NCI-H2107 (cell line): ENCODE data around the gene ALLC.

Experiments
- DNase-seq: peaks from one replicate; lab custom pipeline; 2025; lab: John Stamatoyannopoulos, UW

ALLC gene

DNA sequence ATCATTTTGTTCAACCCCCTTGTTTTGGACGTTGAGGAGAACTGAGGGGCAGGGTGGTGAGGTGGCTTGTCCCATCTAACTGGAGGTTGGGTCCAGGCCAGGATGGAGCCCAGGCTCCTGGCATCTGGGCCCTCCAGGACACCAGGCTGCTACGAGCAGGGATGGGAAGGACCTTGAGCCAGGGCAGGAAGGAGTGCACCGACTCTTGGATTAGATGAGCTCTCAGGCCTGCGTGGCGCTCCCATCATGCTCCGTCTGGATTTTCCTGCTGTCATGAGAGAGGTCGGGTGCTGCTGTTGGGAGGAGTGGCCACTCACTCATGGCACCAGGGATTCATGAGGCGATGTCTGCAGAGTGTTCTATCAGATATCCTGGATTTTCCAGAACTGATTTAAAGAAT lies 18.3 kb upstream of the ALLC start:
- no peak for DNase-seq

DNA sequence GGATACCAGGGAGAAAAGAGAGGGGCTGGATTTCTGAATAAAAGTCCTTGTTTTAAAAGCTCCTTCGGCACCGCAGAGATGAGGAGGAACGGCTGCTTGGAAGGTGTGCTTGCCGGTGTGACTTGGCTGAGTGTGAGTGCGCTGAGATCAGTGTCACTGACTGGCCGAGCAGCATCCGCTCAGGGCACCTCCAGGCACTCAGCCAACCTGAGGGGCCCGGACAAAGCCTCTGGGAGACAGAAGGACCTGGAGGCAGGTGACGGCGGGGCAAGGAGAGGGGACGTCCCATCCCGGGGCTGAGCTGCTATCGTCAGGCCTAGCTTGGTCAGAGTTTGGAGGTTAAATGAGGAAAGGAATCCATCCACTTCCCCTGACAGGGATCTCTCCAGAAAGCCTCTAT lies 16.8 kb upstream of the ALLC start:
- DNase-seq = no peak

DNA sequence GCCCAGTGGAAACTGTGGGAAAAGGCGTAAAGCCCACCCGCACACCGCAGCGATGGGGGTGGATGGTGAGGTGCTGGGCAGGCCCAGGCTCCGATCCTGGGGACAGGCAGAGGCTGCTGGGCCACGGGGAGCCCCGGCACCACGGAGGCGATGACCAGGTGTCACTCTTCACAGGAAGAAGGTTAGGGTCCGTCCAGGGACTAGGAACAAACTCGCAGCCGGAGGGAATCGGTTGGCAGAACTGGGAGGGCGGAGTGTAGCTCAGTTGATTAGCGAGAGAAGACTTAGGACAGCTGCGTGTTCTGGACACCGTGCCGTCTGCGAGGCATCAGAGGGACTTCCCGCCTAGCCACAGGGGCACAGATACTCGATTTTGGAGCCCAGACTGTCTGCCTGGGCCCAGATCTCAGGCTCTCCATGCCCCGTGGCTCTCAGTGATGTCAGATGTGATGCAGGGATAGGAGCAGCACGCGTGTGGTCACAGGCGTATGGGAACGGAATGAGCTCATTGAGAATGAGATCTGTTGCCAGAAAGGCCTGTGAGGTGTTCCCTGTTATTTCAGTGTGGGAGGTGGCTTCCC lies 16.1 kb upstream of the ALLC start:
- no peak for DNase-seq

DNA sequence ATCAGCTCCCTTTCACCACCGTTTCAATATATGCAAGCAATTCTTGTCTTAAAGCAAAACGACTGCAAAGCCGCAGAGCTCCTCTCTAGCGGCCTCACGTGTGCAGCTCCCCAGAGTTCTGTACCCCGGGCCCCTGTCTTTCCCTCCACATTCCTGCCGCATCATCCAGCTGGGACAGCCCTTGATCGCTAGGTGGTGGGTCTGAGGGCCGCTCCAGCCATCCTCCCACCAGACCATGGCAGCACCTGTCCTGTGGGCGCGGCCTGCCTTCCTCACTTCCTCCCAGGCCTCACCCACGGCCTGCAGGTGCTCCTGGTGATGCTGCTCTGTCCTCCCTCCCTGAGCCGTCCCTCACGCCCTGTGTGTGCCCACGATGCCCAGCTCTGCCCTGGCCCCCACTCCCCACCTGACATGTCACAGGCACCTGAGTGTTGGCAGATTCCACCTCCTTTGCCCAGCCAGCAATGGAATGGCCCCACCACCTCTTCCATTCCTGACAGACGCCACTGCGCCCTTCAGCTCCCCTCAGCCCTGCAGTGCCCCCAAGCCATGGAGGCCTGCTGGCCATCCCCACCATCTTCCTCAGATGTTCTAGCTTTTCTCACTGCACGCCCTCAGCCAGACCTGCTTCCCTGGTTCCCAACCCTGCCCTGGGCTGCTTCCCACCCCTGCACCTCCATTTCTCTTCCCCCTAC lies 15.3 kb upstream of the ALLC start:
- no peak for DNase-seq

DNA sequence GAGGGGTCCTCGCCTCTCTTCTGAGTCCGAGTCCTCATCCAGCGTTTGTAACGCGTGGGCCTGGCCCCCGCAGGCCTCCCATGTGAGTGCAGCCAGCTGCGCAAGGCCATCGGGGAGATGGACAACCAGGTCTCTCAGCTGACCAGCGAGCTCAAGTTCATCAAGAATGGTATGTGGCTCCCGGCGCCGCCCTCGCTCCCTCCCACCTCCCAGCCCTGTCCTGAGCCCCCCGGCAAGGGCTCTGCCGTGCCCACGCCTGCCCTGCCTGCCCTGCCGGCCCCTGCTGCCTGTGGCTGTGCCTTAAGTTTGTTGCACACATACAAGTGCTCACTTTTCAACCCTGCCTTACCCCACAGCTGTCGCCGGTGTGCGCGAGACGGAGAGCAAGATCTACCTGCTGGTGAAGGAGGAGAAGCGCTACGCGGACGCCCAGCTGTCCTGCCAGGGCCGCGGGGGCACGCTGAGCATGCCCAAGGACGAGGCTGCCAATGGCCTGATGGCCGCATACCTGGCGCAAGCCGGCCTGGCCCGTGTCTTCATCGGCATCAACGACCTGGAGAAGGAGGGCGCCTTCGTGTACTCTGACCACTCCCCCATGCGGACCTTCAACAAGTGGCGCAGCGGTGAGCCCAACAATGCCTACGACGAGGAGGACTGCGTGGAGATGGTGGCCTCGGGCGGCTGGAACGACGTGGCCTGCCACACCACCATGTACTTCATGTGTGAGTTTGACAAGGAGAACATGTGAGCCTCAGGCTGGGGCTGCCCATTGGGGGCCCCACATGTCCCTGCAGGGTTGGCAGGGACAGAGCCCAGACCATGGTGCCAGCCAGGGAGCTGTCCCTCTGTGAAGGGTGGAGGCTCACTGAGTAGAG lies 14.4 kb upstream of the ALLC start:
- DNase-seq = no peak

GRCh38 chr2:3644246-3644525 lies 13.8 kb upstream of the ALLC start:
- no peak for DNase-seq

GRCh38 chr2:3644891-3645605 lies 13.0 kb upstream of the ALLC start:
- DNase-seq = no peak

DNA sequence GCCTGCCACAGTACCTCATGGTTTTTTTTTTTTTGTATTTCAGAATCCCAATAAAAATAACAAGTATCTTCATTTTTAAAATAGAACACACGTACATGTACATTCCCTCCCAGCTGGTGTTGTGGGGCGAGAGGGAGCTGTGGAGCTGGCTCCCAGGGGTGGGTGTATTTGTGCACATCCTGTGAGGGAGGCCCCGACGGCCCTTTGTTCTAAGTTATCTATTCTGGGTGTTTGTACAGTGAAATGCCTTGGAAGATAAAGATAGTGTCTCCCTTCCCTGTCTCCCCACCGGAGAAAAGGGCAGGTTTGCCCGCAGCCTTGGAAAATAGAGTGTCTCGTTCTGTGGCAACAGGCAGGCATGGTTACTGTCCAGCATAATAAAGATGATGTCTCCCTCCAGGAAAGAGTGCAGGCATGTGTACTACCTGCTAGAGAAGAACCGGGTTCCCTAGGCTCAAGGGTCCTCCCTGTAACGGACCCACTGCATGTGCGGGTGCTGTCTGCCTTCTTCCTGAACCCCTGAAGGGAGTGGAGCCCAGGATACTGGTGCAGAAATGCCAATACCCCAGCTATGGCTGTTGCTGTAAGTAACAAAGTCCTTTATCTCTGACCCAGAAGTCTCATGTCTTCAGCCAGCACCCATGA lies 12.1 kb upstream of the ALLC start:
- no peak for DNase-seq

GRCh38 chr2:3646446-3646845 lies 11.6 kb upstream of the ALLC start:
- DNase-seq = no peak

GRCh38 chr2:3647246-3647645 lies 10.8 kb upstream of the ALLC start:
- DNase-seq = no peak

DNA sequence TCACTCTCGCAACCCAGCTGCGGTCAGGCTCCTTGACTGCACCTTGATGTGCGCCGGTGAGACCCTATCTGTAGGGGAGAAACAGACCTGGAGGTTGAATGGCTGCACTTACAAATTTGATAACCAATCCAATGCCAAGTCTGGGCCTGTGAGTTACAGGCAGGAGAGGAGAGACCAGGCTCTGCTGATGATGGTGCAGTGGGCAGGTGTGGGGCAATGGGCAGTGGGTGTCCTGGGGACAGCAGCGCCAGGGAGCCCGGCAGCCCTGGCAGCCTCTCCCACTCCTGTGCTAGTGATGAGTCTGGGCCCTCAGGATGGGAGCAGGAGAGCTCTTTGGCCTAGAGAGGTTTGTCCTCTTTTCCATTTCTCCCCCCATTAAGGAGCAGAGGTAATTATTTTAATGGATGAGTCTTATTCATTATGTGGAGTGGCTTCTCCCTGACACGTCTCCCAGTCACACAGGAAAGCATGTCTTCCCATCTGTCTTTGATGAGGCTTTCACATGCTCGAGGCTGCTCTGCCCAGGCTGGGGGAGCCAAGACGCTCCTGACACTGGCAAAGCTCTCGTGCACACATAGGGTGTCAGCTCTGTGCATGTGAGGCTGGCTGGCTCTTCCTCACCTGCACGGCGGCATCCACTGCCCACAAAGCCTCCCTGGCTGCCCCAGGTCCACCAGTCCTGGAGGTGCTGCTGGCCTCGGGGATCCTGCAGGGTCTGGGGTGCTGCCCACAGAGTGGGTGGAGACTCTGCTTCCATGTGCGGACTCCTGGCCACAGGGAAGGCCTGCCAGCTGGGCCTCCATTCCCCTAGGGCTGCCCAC lies 10.0 kb upstream of the ALLC start:
- no peak for DNase-seq

- no peak for DNase-seq
Measured at GRCh38 chr2:3648652-3649177, 9.3 kb upstream of the ALLC start.

GRCh38 chr2:3649581-3649980 lies 8.4 kb upstream of the ALLC start:
- DNase-seq = no peak

- no peak for DNase-seq
Measured at GRCh38 chr2:3650140-3650920, 7.7 kb upstream of the ALLC start.

GRCh38 chr2:3651691-3652648 lies 6.0 kb upstream of the ALLC start:
- peak; percentile 69 for DNase-seq

GRCh38 chr2:3652896-3653625 lies 4.9 kb upstream of the ALLC start:
- DNase-seq = no peak

DNA sequence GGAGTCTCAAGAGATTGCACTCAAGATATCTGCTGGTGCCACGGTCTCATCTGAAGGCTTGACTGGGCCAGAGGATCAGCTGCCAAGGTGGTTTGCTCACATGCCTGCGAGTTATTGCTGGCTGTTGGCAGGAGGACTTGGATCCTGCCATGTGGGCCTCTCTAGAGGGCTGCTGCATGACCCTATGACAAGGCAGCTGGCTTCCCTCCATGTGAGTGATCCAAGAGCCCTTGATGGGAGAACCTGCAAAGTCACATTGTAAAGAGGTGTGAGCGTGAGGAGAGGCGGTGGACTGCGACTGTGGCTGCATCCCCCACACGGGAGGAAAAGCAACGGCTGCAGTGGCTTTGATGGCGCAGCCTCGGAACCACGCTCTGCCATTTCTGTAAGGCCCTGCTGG lies 4.0 kb upstream of the ALLC start:
- DNase-seq = no peak

- DNase-seq = no peak
Measured at GRCh38 chr2:3654531-3655225, 3.3 kb upstream of the ALLC start.
